ENCODE measurements around the gene DPF3. TPM values are rescaled to one million over a fixed set of nuclear protein-coding genes. Genes with fewer than 3 reads are reported as not detected.

DPF3 gene
- total RNA-seq, 1 experiment from 2014 or later: 0.31 TPM

DNA sequence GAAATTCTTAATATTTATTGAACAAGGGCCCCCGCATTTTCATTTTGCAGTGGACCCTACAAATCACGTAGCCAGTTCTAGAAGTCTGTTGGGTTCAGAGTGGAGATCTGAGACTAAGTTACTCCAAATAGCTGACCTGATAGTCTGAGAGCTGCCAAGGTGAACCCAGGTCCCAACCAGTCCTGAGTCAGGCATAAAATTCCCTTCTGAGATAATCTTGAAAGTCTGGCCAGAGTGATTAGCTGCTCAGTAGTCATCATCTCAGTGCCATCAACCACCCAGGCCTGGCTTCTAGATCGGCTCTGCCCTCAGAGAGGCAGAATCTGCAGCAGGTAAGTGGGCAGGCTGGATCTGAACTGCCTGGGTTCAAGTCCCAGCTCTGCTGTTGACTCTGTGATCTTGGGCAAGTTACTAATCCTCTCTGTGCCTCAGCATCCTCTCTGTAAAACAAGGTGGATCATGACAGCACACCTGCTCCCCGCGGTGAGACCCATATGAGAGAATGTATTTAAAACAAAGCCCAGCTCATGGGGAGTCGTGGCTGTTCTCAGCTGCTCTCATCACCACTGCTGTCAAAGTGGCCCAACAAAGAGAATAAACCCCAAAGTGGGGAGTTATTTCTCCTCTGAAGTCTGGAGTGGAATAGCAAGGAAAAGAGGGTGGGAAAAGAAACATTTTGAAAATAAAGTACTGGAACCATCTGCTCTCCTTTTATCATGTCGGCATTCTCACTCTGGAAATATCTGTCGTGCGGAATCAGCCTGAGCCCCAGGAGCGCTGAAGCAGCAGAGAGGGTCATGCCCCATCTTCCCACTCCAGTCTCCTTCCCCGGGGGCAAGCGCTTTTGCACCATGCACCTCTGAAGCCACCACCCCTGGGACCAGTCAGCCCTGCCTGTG, 193.3 kb downstream of the DPF3 start:
- POLR2A ChIA-PET: no interaction called here
- H3K9me3 Mint-ChIP-seq: peaks cover 10% of the 10 kb centered on the region
- H3K4me3 Mint-ChIP-seq: no peak overlapping the region
- ATAC-seq (no peak), DNase-seq (ENCODE audit: low spot score) (no peak)
- TF ChIP-seq ZNF219 (CRISPR knock-in tag; IDR thresholded peaks at IDR 0.05; ENCODE audit: borderline replicate concordance): no peak
- no peak for TF ChIP-seq ELF4 (CRISPR knock-in tag; IDR thresholded peaks at IDR 0.05; ENCODE audit: low read depth)
- TF ChIP-seq, protein P1, sequence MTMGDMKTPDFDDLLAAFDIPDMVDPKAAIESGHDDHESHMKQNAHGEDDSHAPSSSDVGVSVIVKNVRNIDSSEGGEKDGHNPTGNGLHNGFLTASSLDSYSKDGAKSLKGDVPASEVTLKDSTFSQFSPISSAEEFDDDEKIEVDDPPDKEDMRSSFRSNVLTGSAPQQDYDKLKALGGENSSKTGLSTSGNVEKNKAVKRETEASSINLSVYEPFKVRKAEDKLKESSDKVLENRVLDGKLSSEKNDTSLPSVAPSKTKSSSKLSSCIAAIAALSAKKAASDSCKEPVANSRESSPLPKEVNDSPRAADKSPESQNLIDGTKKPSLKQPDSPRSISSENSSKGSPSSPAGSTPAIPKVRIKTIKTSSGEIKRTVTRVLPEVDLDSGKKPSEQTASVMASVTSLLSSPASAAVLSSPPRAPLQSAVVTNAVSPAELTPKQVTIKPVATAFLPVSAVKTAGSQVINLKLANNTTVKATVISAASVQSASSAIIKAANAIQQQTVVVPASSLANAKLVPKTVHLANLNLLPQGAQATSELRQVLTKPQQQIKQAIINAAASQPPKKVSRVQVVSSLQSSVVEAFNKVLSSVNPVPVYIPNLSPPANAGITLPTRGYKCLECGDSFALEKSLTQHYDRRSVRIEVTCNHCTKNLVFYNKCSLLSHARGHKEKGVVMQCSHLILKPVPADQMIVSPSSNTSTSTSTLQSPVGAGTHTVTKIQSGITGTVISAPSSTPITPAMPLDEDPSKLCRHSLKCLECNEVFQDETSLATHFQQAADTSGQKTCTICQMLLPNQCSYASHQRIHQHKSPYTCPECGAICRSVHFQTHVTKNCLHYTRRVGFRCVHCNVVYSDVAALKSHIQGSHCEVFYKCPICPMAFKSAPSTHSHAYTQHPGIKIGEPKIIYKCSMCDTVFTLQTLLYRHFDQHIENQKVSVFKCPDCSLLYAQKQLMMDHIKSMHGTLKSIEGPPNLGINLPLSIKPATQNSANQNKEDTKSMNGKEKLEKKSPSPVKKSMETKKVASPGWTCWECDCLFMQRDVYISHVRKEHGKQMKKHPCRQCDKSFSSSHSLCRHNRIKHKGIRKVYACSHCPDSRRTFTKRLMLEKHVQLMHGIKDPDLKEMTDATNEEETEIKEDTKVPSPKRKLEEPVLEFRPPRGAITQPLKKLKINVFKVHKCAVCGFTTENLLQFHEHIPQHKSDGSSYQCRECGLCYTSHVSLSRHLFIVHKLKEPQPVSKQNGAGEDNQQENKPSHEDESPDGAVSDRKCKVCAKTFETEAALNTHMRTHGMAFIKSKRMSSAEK (CRISPR knock-in tag; IDR thresholded peaks at IDR 0.05; ENCODE audit: borderline replicate concordance): no peak
- TF ChIP-seq NR3C1 (CRISPR knock-in tag; conservative IDR thresholded peaks at IDR 0.05; ENCODE audit: low read depth): no peak
- TF ChIP-seq, protein P2, sequence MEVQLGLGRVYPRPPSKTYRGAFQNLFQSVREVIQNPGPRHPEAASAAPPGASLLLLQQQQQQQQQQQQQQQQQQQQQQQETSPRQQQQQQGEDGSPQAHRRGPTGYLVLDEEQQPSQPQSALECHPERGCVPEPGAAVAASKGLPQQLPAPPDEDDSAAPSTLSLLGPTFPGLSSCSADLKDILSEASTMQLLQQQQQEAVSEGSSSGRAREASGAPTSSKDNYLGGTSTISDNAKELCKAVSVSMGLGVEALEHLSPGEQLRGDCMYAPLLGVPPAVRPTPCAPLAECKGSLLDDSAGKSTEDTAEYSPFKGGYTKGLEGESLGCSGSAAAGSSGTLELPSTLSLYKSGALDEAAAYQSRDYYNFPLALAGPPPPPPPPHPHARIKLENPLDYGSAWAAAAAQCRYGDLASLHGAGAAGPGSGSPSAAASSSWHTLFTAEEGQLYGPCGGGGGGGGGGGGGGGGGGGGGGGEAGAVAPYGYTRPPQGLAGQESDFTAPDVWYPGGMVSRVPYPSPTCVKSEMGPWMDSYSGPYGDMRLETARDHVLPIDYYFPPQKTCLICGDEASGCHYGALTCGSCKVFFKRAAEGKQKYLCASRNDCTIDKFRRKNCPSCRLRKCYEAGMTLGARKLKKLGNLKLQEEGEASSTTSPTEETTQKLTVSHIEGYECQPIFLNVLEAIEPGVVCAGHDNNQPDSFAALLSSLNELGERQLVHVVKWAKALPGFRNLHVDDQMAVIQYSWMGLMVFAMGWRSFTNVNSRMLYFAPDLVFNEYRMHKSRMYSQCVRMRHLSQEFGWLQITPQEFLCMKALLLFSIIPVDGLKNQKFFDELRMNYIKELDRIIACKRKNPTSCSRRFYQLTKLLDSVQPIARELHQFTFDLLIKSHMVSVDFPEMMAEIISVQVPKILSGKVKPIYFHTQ (CRISPR knock-in tag; IDR thresholded peaks at IDR 0.05): no peak
- no peak for TF ChIP-seq IRF2 (CRISPR knock-in tag; IDR thresholded peaks at IDR 0.05; ENCODE audit: borderline replicate concordance, low read depth)
- TF ChIP-seq JAZF1 (CRISPR knock-in tag; IDR thresholded peaks at IDR 0.05): no peak
- no peaks in the 10 kb centered on the region for H3K36me3 Mint-ChIP-seq
- no peaks in the 10 kb centered on the region; the same call in 1 of the 2 replicates for H3K27me3 Mint-ChIP-seq (ENCODE audit: low read depth)
- H3K27ac Mint-ChIP-seq: no peak overlapping the region
- peaks cover 35% of the 10 kb centered on the region for H3K4me1 Mint-ChIP-seq
- CTCF ChIA-PET: interaction anchor here (0.7 to 1.5 kb wide), 4 partner anchors 8 to 187 kb away, joined by 3 to 6 read pairs (median 4); no protein-coding TSS in a partner anchor

DNA sequence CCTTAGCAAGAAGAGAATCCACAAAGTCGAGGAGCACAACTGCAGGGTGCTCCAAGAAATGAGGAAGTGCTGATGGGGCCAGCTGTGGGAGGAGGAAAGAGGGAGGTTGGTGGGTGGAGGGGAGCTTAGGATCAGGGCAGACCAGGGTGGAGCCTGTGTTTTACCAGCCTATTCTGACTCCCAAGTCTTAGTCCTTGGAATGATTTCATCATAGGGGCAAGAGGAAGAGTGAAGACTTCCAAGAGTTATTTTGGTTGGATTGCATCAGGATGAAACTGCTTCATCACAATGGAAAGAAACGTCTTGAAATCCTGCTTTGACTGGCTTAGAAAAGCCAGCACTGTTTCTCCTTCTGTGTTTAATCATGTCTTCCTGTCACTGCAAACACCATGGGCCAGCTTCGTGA, 194.0 kb downstream of the DPF3 start:
- no peaks in the 10 kb centered on the region; the same call in 1 of the 2 replicates for H3K27me3 Mint-ChIP-seq (ENCODE audit: low read depth)
- TF ChIP-seq ZNF263 (CRISPR knock-in tag; IDR thresholded peaks at IDR 0.05; ENCODE audit: low read depth): peak; percentile 45; the same call in 1 of the 2 replicates
- TF ChIP-seq ZNF138 (CRISPR knock-in tag; conservative IDR thresholded peaks at IDR 0.05): no peak
- no peak overlapping the region for H3K4me3 Mint-ChIP-seq
- H3K4me1 Mint-ChIP-seq: peaks cover 35% of the 10 kb centered on the region
- ATAC-seq (peak; percentile 46; the same call in 1 of the 2 replicates), DNase-seq (ENCODE audit: low spot score) (no peak)
- ChIA-PET POLR2A (interaction anchor here (0.7 kb wide), 1 partner anchor 118 kb away, joined by 3 read pairs; no protein-coding TSS in a partner anchor), CTCF (interaction anchor here (0.6 to 1.2 kb wide), 3 partner anchors 8 to 220 kb away, joined by 3 read pairs; no protein-coding TSS in a partner anchor)
- H3K36me3 Mint-ChIP-seq: no peaks in the 10 kb centered on the region
- H3K27ac Mint-ChIP-seq: peak overlapping the region; percentile 43; the same call in 1 of the 2 replicates
- H3K9me3 Mint-ChIP-seq: 0 out of 2 replicates have a peak, but pooled peaks cover 4% of the 10 kb centered on the region

DNA sequence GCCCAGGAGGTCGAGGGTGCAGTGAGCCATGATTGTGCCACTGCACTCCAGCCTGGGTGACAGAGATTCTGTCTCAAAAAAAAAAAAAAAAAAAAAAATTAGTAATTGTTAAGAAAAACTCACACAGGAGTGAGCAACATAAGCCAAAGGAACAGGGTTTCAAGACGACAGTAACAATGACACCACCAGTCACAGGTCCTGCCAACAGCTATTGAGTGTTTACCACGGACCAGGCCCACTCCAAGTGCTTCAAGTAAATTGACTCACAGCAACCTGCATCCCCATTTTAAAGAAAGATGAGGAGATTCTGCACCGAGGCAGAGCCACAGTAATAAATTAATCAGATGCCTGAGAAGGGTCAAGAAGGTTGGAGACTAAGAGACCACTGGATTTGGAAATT, 194.5 kb downstream of the DPF3 start:
- H3K27ac Mint-ChIP-seq: peak overlapping the region; percentile 43; the same call in 1 of the 2 replicates
- H3K27me3 Mint-ChIP-seq (ENCODE audit: low read depth): no peaks in the 10 kb centered on the region; the same call in 1 of the 2 replicates
- POLR2A ChIA-PET: interaction anchor here (0.7 kb wide), 1 partner anchor 118 kb away, joined by 3 read pairs; no protein-coding TSS in a partner anchor
- no peak for DNase-seq (ENCODE audit: low spot score)
- ATAC-seq: no peak
- H3K9me3 Mint-ChIP-seq: no peaks in the 10 kb centered on the region
- no peaks in the 10 kb centered on the region for H3K36me3 Mint-ChIP-seq
- H3K4me1 Mint-ChIP-seq: peaks cover 31% of the 10 kb centered on the region
- no peak overlapping the region for H3K4me3 Mint-ChIP-seq
- CTCF ChIA-PET: interaction anchor here (0.6 to 1.2 kb wide), 2 partner anchors 186 to 221 kb away, joined by 3 read pairs; no protein-coding TSS in a partner anchor
- TF ChIP-seq, protein P3, sequence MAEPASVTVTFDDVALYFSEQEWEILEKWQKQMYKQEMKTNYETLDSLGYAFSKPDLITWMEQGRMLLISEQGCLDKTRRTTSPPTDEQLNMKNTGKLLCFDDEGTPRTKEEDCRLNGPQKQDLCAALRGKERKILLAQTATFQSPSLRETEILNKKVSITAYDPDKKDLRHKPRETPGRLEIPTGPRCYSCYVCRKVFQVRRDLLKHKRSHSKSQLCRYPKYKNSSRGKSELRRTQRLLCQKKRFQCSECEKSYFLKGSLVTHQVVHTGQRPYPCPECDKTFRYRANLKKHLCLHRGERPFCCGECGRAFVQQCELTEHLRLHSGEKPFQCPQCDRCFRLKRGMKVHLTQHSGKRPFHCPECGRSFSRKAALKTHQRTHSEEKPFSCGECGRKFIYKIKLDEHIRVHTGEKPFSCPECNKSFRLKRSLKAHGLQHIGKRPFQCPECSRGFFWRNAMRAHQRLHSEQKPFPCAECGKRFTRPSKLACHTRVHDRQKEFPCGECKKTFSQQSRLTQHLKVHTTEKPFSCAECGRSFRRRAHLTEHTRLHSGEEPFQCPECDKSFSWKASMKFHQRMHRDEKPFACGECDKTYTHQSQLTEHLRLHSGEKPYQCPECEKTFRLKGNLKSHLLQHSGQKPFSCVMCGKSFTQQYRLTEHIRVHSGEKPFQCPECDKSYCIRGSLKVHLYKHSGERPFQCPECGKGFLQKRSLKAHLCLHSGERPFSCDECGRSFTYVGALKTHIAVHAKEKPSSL (CRISPR knock-in tag; conservative IDR thresholded peaks at IDR 0.05): no peak
- no peak for TF ChIP-seq ZNF317 (CRISPR knock-in tag; IDR thresholded peaks at IDR 0.05; ENCODE audit: borderline replicate concordance, low read depth)
- TF ChIP-seq, protein P4, sequence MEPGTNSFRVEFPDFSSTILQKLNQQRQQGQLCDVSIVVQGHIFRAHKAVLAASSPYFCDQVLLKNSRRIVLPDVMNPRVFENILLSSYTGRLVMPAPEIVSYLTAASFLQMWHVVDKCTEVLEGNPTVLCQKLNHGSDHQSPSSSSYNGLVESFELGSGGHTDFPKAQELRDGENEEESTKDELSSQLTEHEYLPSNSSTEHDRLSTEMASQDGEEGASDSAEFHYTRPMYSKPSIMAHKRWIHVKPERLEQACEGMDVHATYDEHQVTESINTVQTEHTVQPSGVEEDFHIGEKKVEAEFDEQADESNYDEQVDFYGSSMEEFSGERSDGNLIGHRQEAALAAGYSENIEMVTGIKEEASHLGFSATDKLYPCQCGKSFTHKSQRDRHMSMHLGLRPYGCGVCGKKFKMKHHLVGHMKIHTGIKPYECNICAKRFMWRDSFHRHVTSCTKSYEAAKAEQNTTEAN (CRISPR knock-in tag; IDR thresholded peaks at IDR 0.05): no peak
- TF ChIP-seq, protein P5, sequence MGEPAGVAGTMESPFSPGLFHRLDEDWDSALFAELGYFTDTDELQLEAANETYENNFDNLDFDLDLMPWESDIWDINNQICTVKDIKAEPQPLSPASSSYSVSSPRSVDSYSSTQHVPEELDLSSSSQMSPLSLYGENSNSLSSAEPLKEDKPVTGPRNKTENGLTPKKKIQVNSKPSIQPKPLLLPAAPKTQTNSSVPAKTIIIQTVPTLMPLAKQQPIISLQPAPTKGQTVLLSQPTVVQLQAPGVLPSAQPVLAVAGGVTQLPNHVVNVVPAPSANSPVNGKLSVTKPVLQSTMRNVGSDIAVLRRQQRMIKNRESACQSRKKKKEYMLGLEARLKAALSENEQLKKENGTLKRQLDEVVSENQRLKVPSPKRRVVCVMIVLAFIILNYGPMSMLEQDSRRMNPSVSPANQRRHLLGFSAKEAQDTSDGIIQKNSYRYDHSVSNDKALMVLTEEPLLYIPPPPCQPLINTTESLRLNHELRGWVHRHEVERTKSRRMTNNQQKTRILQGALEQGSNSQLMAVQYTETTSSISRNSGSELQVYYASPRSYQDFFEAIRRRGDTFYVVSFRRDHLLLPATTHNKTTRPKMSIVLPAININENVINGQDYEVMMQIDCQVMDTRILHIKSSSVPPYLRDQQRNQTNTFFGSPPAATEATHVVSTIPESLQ (CRISPR knock-in tag; IDR thresholded peaks at IDR 0.05): no peak
- TF ChIP-seq, protein P6, sequence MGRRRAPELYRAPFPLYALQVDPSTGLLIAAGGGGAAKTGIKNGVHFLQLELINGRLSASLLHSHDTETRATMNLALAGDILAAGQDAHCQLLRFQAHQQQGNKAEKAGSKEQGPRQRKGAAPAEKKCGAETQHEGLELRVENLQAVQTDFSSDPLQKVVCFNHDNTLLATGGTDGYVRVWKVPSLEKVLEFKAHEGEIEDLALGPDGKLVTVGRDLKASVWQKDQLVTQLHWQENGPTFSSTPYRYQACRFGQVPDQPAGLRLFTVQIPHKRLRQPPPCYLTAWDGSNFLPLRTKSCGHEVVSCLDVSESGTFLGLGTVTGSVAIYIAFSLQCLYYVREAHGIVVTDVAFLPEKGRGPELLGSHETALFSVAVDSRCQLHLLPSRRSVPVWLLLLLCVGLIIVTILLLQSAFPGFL (CRISPR knock-in tag; IDR thresholded peaks at IDR 0.05; ENCODE audit: borderline replicate concordance): no peak
